Left lung (tissue), 10 donors: ENCODE data around the gene BBOF1. TPM values are rescaled to one million over a fixed set of nuclear protein-coding genes. Genes with fewer than 3 reads are reported as not detected.

ENCODE experiments used
- ATAC-seq: fragments of 200-7000 bp; cut with Tn5 transposase; one replicate; pipeline ENCODE4 v1.9.1; 2020; ENCODE audit warnings: moderate library complexity
- DNase-seq, 4 donors: peaks; one replicate each; pipeline ENCODE4 v3.0.0-alpha.2; 2013 to 2020
- H3K27ac ChIP-seq, 2 donors: fragments of 200-600 bp; sonication (generic) in 1 of 2; one replicate each; pipeline versions ENCODE4 v1.5.0 to v1.8.0; 2020 to 2021
- H3K27me3 ChIP-seq, 2 donors: fragments of 200-600 bp; sonication (generic) in 1 of 2; one replicate each; pipeline versions ENCODE4 v1.5.0 to v1.8.0; 2020 to 2021
- H3K36me3 ChIP-seq, 2 donors: fragments of 200-600 bp; sonication (generic) in 1 of 2; one replicate each; pipeline versions ENCODE4 v1.5.0 to v1.8.0; 2020 to 2021
- H3K4me1 ChIP-seq, 2 donors: fragments of 200-600 bp; one replicate each; pipeline ENCODE4 v1.8.0; 2021
- H3K4me3 ChIP-seq, 2 donors: fragments of 200-600 bp; sonication (generic) in 1 of 2; one replicate each; pipeline versions ENCODE4 v1.5.0 to v1.8.0; 2020 to 2021; ENCODE audit warnings: mild to moderate bottlenecking in 1 of 2
- H3K9me3 ChIP-seq, 2 donors: fragments of 200-600 bp; sonication (generic) in 1 of 2; one replicate each; pipeline versions ENCODE4 v1.5.0 to v1.8.0; 2020 to 2021
- CTCF ChIP-seq, 2 donors: fragments of 200-600 bp; sonication (generic) in 1 of 2; IDR thresholded peaks; one replicate each; pipeline versions ENCODE4 v1.5.0 to v1.8.0; 2021; ENCODE audit warnings: antibody characterized with exemption in 2 of 2
- intact Hi-C, 2 donors: fragments of 100-400 bp; cut with DNase I; formaldehyde crosslinking; loops; one replicate each; pipeline versions ENCODE4 v1.11.2 to v1.14.2; 2022
- polyA plus RNA-seq, 6 donors: library from polyadenylated mRNA; unstranded; fragments of 120-200 nt; gene quantifications; one replicate each; pipeline ENCODE4 v1.2.1, GENCODE V29; 2013; ENCODE audit not compliant: insufficient read length in 6 of 6
- total RNA-seq, 2 donors: library from RNA; stranded (reverse); fragmentation: NEBNext Ultra II Directional; extraction: Animal tissue kit (Norgen Biotek cat#: 25700); gene quantifications; one replicate each; pipeline ENCODE4 v1.2.1, GENCODE V29; 2021
- donor health status: DM: no; HTN: yes; CAD: no.
- donor health status: DM: no; HTN: no; CAD: no.

Gene BBOF1
- total and polyA plus RNA-seq, 8 donors: 2.2 to 36.3 (median 13.3) TPM

- TF ChIP-seq CTCF (IDR thresholded peaks at IDR 0.05): no peak
- no peaks in the 10 kb centered on the region for H3K27me3 ChIP-seq
- no peak for DNase-seq
- no peaks in the 10 kb centered on the region for H3K36me3 ChIP-seq
- H3K4me3 ChIP-seq: no peak overlapping the region
- no peaks in the 10 kb centered on the region for H3K9me3 ChIP-seq
- peaks cover 7 to 14% of the 10 kb centered on the region in 2 donors for H3K4me1 ChIP-seq
- H3K27ac ChIP-seq: no peak overlapping the region
- no peak for ATAC-seq
- intact Hi-C loops: no loop called here
These were observed 3.2 kb downstream of the BBOF1 start for GRCh38 chr14:74022346-74022745.

GRCh38 chr14:74029136-74029535, 10.0 kb downstream of the BBOF1 start:
- Histone ChIP-seq H3K9me3 (no peaks in the 10 kb centered on the region), H3K4me1 (no peaks in the 10 kb centered on the region), H3K27ac (no peak overlapping the region), H3K36me3 (no peaks in the 10 kb centered on the region), H3K4me3 (no peak overlapping the region), H3K27me3 (no peaks in the 10 kb centered on the region)
- DNase-seq (no peak), ATAC-seq (no peak)
- intact Hi-C loops: no loop called here
- TF ChIP-seq CTCF (IDR thresholded peaks at IDR 0.05): no peak

DNA sequence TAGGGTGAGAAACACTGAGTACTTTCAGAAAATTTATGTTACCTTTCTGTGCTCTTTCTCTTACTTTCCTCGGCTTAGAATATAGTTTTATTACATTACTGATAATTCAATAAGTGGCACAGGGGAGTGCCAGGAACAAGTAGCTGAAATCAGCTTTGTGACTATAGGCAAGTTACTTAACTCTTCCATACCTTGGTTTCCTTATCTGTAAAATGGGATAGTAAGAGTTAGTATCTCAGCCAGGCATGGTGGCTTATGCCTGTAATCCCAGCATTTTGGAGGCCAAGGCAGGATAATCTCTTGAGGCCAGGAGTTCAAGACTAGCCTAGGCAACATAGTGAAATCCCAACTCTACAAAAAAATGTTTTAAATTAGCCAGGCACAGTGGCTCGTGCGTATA, 15.4 kb downstream of the BBOF1 start:
- intact Hi-C loops: no loop called here
- H3K4me3 ChIP-seq: no peak overlapping the region
- DNase-seq: no peak

GRCh38 chr14:74035556-74035955, 16.4 kb downstream of the BBOF1 start:
- ATAC-seq (no peak), DNase-seq (no peak)
- H3K4me3 ChIP-seq: no peak overlapping the region
- no peaks in the 10 kb centered on the region for H3K27me3 ChIP-seq
- TF ChIP-seq CTCF (IDR thresholded peaks at IDR 0.05): no peak
- no peaks in the 10 kb centered on the region for H3K4me1 ChIP-seq
- H3K36me3 ChIP-seq: no peaks in the 10 kb centered on the region
- H3K9me3 ChIP-seq: no peaks in the 10 kb centered on the region
- intact Hi-C loops: no loop called here
- no peak overlapping the region for H3K27ac ChIP-seq

More for the DNA sequence above, 15.4 kb downstream of the BBOF1 start:
- Histone ChIP-seq H3K27ac (no peak overlapping the region), H3K9me3 (no peaks in the 10 kb centered on the region), H3K36me3 (no peaks in the 10 kb centered on the region), H3K4me1 (no peaks in the 10 kb centered on the region), H3K27me3 (no peaks in the 10 kb centered on the region)
- TF ChIP-seq CTCF (IDR thresholded peaks at IDR 0.05): no peak
- ATAC-seq: no peak

DNA sequence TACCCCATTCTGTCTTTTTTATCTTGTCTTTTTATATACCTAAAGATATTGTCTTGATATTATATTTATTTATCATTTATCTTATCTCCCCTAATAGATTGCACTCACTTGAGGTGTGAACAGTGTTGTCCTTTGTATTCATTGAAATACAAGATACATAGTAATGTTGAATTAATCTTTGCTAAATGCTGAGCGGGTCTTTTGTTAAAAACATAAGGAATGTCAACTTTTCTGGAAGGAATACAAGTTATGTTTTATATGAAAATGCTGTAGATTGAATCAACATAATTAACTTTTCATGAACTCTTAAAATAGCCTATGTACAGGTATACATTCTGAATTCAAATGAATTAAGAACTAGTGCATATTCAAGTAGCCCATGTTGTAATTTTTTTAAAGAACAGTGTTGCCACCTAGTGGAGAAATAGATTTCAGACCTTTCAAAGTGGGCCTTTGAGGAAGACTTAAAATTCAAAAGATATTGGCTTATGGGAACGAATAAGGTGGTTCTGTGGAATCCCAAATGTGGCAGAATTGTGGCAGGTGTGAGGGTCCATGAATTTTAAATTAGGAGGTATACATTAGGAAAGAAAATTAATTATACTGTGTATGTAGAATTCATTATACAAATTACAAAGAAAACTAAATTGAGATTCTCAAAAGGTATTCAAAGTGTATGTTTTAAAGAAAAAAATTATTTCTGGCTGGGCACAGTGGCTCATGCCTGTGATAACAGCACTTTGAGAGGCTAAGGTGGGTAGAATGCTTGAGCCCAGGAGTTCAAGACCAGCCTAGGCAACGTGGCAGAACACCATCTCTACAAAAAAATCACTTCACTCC, 19.1 kb downstream of the BBOF1 start:
- Histone ChIP-seq H3K9me3 (no peaks in the 10 kb centered on the region), H3K4me3 (no peak overlapping the region), H3K27ac (no peak overlapping the region), H3K27me3 (no peaks in the 10 kb centered on the region), H3K36me3 (no peaks in the 10 kb centered on the region), H3K4me1 (no peaks in the 10 kb centered on the region)
- TF ChIP-seq CTCF (IDR thresholded peaks at IDR 0.05): peak; percentile 55 to 61
- ATAC-seq (peak; percentile 73), DNase-seq (peak in 2 of 4 donors; percentile 32 to 51)
- intact Hi-C loops: no loop called here
